Activated T-cell treated with anti-CD3 and anti-CD28 coated beads, Interleukin-2, amount 50 U/mL, for 24 hours (primary cell): ENCODE results near the gene NCBP3.
"Not testable (repeated sequence)": the region's sequence is repeated elsewhere in the genome, so short reads cannot be mapped to it uniquely, and the experiment has no call there.

ENCODE experiments used
- DNase-seq: peaks from one replicate; pipeline ENCODE4 v3.0.0-alpha.2; 2020
- H3K27ac Mint-ChIP-seq: 2 replicates; pipeline ENCODE4 v1.8.0; 2020; ENCODE audit warnings: mild to moderate bottlenecking, mixed read lengths
- H3K27me3 Mint-ChIP-seq: 2 replicates; pipeline ENCODE4 v1.8.0; 2020; ENCODE audit warnings: mixed read lengths
- H3K36me3 Mint-ChIP-seq: 2 replicates; pipeline ENCODE4 v1.8.0; 2020; ENCODE audit warnings: low read depth, mixed read lengths
- H3K4me1 Mint-ChIP-seq: 2 replicates; pipeline ENCODE4 v1.8.0; 2020; ENCODE audit warnings: low read depth, mixed read lengths
- H3K4me3 Mint-ChIP-seq: 2 replicates; pipeline ENCODE4 v1.8.0; 2020; ENCODE audit warnings: mild to moderate bottlenecking, moderate library complexity, mixed read lengths
- H3K9me3 Mint-ChIP-seq: 2 replicates; pipeline ENCODE4 v1.8.0; 2020; ENCODE audit warnings: mixed read lengths

NCBP3 gene

DNA sequence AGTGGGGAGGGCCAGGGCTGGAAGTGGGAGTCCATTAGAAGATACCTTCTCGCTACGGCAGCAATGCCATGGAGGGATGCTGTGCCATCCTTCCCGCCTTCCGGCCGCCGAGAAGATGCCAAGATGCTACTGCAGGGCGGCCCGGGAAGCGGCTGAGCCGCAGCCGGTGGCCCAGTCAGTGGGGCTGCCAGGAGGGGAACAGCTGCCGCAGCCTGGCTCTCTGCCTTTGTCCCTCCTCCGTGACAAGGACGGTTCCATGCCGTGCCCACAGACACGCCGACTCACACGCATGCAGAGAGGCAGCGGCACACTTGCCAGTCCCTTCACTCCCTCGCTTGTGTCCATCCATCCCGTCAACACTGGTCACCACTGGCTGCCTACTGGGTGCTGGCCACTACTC is 20.2 kb upstream of the NCBP3 start:
- DNase-seq: no peak
- Mint-ChIP-seq H3K4me3 (no peak overlapping the region), H3K9me3 (no peaks in the 10 kb centered on the region), H3K27ac (no peak overlapping the region), H3K36me3 (peaks cover 15% of the 10 kb centered on the region), H3K27me3 (no peaks in the 10 kb centered on the region), H3K4me1 (peaks cover 5% of the 10 kb centered on the region)

DNA sequence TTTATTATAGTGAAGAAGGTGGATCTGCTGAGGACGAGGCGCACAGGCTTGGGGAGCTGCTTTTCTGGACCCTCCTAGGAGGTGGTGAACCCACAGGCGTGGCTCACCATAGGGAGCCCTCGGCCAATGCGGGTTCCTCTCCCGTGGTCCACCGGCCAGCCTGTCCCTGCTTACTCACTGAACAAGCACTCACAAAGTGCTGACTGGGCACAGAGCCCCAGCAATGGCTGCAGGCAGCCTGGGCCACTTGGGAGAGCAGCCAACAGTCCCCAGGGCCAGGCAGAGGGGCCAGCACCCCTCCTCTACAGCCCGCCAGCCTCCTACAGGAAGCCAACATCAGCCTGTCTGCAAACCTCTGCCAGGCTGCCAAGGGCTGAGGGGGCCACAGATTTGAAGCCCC is 19.1 kb upstream of the NCBP3 start:
- no peaks in the 10 kb centered on the region for H3K9me3 Mint-ChIP-seq
- H3K36me3 Mint-ChIP-seq: peaks cover 23% of the 10 kb centered on the region
- no peak overlapping the region for H3K4me3 Mint-ChIP-seq
- H3K27me3 Mint-ChIP-seq: no peaks in the 10 kb centered on the region
- no peak for DNase-seq
- H3K27ac Mint-ChIP-seq: no peak overlapping the region
- H3K4me1 Mint-ChIP-seq: no peaks in the 10 kb centered on the region

DNA sequence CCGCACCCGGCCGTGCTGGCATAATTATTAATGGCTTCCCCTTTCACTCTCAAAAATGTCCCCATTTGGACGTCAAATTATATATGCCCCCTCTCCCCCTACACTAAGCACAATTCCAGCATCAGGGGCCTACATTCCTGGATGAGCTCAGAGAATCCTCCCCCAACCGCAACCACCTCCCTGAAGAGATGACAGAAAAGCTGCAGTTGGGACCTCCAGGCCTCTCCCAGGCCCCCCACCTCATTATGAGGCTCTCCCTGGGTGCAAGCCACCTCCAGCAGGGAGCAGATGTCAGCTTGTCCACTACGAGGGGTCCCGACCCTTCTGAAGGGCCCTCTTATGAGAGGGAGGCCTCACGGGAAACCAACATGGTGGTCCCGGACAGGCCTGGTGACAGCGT is 18.5 kb upstream of the NCBP3 start:
- Mint-ChIP-seq H3K4me3 (no peak overlapping the region), H3K27ac (no peak overlapping the region)

DNA sequence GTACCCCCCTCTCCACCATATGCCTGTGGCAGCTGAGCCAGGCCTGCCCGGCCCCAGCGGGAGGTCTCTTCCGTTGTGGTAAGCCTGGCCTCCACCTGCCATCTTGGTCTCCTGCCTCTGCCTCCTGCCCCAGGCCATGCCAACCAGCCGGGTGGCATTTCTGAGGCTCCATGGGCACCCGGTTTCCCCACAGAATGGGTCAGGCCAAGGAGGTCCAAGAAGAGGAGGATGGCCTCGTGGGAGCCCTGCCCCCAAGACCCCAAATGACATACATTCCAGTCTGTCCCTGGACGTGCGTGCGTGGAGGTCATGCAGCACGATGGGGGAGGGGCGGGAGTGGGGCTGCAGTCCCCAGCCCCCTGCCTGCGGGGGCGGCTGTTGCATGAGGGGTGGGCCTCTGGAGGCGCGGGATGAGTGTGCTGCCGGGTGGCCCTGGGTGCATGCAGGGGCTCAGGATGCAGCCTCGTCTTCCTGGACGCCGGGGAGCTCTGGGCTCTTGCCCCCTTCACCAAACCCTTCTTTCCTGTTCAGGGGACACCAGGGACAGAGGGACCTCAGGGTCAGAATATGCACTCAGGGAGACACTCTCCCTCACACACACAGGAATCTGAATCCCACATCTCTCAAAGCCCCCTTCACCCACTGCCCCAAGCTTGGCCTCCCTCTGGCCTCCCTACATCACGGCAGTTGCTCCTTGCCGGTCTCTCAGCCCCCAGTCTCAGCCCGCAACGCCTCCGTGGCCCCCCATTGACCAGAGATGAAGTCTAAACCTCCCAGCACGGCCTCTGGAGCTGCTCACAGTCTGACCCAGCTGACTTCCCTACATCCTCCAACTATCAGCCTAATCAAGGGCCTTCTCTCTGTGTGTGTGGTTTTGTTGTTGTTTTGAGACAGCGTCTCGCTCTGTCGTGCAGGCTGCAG is 16.0 kb upstream of the NCBP3 start:
- Mint-ChIP-seq H3K36me3 (peaks cover 25% of the 10 kb centered on the region), H3K27ac (no peak overlapping the region), H3K27me3 (no peaks in the 10 kb centered on the region), H3K9me3 (no peaks in the 10 kb centered on the region), H3K4me3 (no peak overlapping the region), H3K4me1 (no peaks in the 10 kb centered on the region)
- no peak for DNase-seq

More for the DNA sequence above, 18.5 kb upstream of the NCBP3 start:
- H3K27me3 Mint-ChIP-seq: no peaks in the 10 kb centered on the region
- H3K9me3 Mint-ChIP-seq: no peaks in the 10 kb centered on the region
- no peaks in the 10 kb centered on the region for H3K4me1 Mint-ChIP-seq
- H3K36me3 Mint-ChIP-seq: peaks cover 25% of the 10 kb centered on the region
- DNase-seq: no peak

DNA sequence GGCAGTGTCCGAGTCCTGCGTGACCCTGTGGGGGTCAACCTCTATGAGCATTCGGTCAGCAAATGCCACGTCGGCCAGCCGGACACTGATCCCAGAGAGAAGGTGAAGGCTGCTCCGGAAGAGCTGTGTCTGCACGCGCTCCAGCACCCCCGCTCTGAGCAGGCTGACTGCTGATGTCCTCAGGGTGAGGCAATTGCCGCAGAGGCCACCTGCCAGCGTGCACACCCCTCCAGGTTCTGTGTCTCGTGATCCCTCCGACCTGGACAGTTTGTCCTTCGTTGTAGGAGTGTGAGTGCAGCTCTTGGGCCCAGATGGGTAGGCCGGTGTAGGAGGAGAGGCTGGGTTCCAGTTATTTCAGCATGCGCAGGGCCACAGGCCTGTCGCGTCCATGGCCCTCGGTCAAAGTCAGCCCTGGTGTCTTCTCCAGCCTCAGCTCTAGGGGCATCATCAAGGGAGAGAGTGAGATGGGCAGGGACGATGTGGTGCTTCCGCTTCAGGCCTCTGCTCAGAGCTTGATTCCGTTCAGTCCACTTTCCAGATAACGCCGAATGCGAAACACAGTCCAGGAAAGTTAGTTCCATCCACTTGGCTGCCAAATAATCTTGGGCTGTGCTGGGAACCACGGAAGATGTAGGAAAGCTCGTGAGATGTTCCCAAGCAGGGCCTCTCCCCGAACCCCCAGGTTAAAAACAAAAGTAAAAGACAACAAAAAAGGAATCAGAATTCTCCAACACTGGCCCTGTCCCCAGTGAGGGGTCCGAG is 15.1 kb upstream of the NCBP3 start:
- H3K9me3 Mint-ChIP-seq: no peaks in the 10 kb centered on the region
- no peak for DNase-seq
- H3K4me1 Mint-ChIP-seq: no peaks in the 10 kb centered on the region
- no peak overlapping the region for H3K4me3 Mint-ChIP-seq
- H3K27ac Mint-ChIP-seq: no peak overlapping the region
- no peaks in the 10 kb centered on the region for H3K27me3 Mint-ChIP-seq
- H3K36me3 Mint-ChIP-seq: peaks cover 25% of the 10 kb centered on the region

DNA sequence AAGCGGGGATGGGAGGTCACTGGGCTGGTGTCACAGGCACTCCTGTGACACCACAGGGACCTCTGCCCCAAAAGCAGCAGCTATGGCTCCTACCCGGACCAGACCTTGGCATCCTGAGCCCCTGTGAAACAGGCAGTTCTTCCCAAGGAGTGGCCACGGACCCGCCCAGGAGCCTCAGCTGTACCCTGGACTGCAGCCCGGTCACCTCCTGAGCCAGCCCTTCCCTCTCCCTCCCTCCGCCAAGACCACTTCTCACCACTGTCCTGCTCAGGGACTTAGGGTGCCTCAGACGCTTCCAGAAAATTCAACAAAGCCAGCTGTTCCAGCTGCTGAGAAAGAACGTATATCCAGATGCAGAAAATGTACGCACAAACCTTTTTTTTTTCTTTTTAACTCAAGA is 13.9 kb upstream of the NCBP3 start:
- Mint-ChIP-seq H3K27ac (no peak overlapping the region), H3K27me3 (no peaks in the 10 kb centered on the region), H3K4me1 (no peaks in the 10 kb centered on the region), H3K4me3 (no peak overlapping the region), H3K36me3 (peaks cover 25% of the 10 kb centered on the region), H3K9me3 (no peaks in the 10 kb centered on the region)
- DNase-seq: no peak

DNA sequence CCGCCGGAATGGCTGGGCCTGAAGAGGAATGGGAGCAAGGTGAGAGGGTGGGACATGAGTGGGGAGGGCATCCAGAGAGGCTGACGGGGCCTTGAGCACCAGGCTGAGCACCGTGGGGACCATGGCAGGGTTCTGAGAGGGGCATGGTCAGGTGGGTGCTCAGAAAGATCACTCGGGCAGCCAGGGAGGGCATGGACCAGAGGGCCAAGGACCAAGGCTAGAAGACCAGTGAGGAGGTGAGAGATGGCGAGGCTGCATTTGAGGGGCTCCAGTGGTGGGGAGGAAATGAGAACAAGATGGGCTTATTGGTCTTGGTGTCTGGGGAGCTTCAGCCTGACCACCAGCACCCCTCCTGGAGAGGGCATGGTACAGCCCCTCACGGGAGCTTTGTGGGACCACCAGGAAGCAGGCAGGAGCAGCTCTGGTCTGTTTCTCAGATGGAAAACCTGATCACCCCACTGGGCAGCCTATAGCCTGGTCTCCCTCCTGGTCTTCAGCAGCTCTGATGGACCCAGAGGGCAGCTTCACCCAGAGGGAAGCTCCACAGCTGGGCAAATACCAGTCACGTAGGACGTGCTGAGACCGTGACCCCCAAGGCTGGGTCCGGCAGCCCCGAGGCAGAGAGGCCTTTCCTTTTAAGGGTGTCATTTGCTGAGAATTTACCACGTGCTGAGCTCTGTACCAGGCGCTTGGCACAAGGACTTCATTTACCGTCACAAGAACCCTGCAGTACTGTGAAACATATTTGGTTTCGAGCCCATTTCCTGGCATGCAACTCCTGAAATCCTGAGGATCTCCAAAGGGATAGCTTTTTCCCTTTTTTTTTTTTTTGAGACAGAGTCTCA is 11.4 kb upstream of the NCBP3 start:
- Mint-ChIP-seq H3K27ac (no peak overlapping the region), H3K4me1 (no peaks in the 10 kb centered on the region), H3K27me3 (no peaks in the 10 kb centered on the region), H3K9me3 (no peaks in the 10 kb centered on the region), H3K4me3 (no peak overlapping the region), H3K36me3 (peaks cover 24% of the 10 kb centered on the region)
- no peak for DNase-seq

DNA sequence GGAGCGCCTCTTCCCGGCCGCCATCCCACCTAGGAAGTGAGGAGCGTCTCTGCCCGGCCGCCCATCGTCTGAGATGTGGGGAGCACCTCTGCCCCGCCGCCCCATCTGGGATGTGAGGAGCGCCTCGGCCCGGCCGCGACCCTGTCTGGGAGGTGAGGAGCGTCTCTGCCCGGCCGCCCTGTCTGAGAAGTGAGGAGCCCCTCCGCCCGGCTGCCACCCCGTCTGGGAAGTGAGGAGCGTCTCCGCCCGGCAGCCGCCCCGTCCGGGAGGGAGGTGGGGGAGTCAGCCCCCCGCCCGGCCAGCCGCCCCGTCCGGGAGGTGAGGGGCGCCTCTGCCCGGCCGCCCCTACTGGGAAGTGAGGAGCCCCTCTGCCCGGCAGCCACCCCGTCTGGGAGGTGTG is 8.2 kb upstream of the NCBP3 start:
- not testable (repeated sequence) for H3K27ac Mint-ChIP-seq, H3K9me3 Mint-ChIP-seq, H3K4me1 Mint-ChIP-seq

DNA sequence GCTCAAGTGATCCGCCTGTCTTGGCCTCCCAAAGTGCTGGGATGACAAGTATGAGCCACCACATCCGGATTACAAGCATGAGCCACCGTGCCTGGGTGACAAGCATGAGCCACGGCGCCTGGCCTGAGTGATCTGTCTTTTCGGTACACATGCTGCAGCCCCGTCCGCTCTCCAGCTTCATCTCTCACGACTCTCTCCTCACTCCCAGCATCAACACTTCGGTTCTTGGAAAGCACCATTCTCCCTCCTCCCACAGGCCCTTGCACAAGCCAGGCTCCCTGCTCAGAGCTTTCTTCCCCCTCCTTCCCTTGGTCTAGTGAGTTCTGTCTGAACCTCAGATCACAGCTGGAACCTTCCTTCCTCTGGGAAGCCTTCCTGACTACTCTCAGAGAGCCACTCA is 6.5 kb upstream of the NCBP3 start:
- Mint-ChIP-seq H3K27me3 (no peaks in the 10 kb centered on the region), H3K36me3 (no peaks in the 10 kb centered on the region), H3K4me3 (no peak overlapping the region), H3K27ac (no peak overlapping the region), H3K9me3 (no peaks in the 10 kb centered on the region), H3K4me1 (no peaks in the 10 kb centered on the region)
- DNase-seq: no peak

More for the DNA sequence above, 8.2 kb upstream of the NCBP3 start:
- not testable (repeated sequence) for H3K36me3 Mint-ChIP-seq, H3K27me3 Mint-ChIP-seq, DNase-seq, H3K4me3 Mint-ChIP-seq

DNA sequence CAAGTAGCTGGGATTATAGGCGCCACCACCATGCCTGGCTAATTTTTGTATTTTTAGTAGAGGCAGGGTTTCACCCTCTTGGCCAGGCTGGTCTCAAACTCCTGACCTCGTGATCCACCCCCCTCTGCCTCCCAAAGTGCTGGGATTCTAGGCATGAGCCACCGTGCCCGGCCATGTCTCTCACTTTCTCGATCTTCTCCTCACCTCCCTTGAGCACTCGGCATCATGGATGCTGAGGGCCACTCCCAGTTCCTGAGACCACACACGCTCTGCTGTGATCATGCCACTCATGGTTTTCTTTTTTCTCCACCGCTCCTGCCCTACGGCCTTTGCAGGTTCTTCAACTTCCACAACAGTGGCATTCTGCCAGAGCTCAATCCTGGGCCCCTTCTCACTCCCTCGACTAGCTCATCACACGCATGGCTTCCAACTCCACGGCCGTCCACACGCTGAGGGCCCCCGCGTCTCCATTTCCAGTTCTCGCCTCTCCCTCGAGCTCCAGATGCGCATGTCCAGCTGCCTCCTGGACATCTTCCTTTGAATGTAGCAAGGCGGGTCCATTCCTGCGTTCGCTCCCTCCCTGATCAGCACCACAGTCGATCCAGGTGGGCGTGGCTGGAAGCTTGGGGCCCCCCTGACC is 5.5 kb upstream of the NCBP3 start:
- Mint-ChIP-seq H3K27me3 (no peaks in the 10 kb centered on the region), H3K36me3 (no peaks in the 10 kb centered on the region), H3K4me3 (no peak overlapping the region), H3K9me3 (no peaks in the 10 kb centered on the region), H3K4me1 (peaks cover 4% of the 10 kb centered on the region), H3K27ac (no peak overlapping the region)
- no peak for DNase-seq

DNA sequence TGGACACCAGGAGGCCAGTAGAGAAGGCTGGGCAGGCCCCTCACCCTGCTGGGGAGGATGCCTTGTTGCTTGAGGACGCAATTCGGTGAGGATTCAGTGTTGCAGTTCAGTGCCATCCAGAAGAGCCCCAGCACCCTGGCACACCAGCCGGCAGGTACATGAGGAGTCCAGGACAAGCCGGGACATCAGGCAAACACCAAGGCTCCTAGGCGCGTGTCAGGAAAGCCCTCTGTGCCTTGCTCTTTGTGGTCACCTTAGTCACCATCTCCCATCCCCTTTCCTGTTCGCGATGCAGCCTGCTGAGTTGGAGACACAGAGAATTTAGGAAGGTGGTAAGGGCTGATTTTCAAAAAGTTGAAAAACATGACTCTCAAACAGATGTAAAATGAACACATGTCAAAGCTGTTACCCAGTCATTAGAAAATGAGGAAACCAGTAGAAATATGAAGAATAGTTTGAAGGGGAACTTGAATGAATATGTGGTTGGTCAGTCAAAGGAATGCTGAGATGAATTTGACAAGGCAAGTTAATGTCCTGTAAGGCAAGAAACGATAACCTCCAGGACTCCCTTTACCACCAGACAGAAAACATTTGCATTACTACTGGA is 2.3 kb upstream of the NCBP3 start:
- H3K4me3 Mint-ChIP-seq: no peak overlapping the region
- peak; percentile 9 for DNase-seq
- no peaks in the 10 kb centered on the region for H3K9me3 Mint-ChIP-seq
- H3K36me3 Mint-ChIP-seq: peaks cover 23% of the 10 kb centered on the region
- no peaks in the 10 kb centered on the region for H3K27me3 Mint-ChIP-seq
- H3K4me1 Mint-ChIP-seq: peaks cover 25% of the 10 kb centered on the region
- no peak overlapping the region for H3K27ac Mint-ChIP-seq

DNA sequence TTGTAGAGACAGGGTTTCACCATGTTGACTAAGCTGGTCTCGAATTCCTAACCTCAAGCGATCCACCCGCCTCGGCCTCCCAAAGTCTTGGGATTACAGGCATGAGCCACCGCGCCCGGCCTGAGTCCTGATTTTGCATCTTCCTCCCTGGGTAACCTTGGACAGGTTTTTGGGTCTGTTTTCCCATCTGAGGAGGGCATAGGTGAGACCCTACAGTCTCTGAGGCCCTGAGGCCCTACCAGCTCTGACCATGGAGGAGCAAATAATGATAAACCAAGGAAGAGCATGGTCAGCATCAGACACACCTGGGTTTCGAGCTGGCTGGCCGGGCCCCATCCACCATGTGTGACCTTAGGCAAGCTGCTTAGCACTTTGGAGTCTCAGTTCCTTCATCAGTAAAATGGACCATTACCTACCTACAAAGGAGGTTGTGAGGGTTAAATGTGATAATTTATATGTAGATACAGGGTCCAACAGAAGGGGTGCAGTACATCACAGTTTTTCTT is 1.2 kb upstream of the NCBP3 start:
- Mint-ChIP-seq H3K27ac (no peak overlapping the region), H3K36me3 (peaks cover 34% of the 10 kb centered on the region), H3K4me3 (no peak overlapping the region), H3K27me3 (no peaks in the 10 kb centered on the region), H3K9me3 (no peaks in the 10 kb centered on the region), H3K4me1 (peaks cover 30% of the 10 kb centered on the region)
- DNase-seq: no peak

DNA sequence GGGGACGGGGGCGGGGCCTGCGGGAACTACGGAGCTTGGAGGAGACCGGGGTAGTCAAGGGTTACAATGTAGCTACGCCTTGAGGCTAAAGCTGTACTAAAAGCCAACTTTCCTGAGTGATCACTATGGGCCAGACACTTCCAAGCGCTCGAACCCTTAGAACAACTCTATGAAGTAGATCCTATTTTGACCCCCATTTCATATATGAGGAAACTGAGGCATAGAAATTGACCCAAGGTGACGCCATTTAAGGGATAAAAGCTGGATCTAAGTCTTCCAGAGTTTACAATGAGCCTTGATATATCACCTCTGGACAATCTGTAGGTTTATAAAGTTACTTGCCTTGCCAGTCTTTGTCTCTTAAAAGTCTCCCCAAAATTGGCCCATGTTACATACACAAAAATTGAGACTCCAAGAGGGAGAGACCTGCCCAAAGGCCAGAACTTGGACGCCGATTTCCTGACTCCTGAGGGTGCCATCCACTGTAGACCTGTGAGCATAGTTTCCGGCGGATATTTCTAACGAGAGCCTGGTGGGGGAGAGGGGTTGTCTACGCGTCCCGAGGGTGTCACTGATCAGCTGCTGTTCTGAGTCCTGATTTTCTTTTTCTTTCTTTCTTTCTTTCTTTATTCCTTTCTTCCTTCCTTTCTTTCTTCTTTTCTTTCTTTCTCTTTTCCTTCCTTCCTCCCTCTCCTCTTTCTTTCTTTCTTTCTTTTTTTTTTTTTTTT is 555 bp upstream of the NCBP3 start:
- Mint-ChIP-seq H3K4me1 (peaks cover 30% of the 10 kb centered on the region), H3K4me3 (peak overlapping the region; percentile 97), H3K27me3 (no peaks in the 10 kb centered on the region), H3K36me3 (peaks cover 39% of the 10 kb centered on the region), H3K9me3 (no peaks in the 10 kb centered on the region), H3K27ac (no peak overlapping the region)
- DNase-seq: no peak
